Measurements from ENCODE around the gene LACTB. TPM values are rescaled to one million over a fixed set of nuclear protein-coding genes. Genes with fewer than 3 reads are reported as not detected.

The LACTB gene
- total RNA-seq, 1 donor from 2014 or later, result 34.7 TPM

DNA sequence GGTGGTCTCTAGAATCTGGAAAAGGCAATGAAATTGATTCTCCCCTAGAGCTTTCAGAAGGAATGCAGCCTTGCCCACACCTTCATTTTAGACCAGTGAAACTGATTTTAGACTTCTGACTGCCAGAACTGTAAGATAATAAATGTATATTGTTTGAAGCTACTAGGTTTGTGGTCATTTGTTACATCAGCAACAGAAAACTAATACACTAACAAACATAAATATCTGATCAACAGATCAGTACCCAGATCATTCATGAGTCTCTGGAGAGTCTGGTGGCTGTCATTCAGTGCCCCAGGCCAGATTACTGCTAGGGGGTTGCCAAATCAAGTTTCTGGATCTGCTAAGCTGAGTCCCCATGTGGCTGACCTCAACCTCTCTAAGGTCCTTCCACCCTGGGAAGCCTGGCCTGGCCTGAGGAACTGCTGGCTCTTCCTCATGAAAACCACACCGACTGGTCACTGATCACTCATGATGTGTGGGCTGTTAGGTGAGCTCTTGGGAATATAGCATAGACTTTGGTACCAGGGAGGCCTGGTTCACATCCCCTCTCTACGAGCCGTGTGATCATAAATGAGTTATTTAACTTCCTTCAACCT is 11.1 kb upstream of the LACTB start:
- ATAC-seq, result no peak

DNA sequence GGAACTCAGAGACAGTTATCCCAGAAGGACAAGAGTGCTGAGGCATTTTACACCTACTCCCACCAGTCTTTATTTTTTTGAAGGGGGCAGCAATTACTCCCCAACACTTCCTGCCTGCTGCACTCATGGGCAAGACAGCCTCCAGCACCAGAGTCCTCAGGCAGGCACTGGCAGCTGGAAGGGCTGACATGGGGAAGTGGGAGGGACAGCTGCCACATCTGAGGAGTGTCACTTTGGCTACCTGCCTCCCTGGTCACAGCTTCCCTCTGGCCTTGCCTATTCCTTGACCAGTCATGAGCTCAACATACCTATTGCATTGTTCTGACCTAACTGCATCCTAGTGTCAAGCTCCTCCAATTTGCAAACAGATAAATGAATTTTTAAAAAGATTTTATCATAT is 10.2 kb upstream of the LACTB start:
- Histone ChIP-seq H3K27me3 (ENCODE audit: low read depth) (no peaks in the 10 kb centered on the region), H3K36me3 (no peaks in the 10 kb centered on the region), H3K27ac (no peak overlapping the region), H3K4me3 (no peak overlapping the region), H3K9me3 (no peaks in the 10 kb centered on the region), H3K4me1 (peaks cover 5% of the 10 kb centered on the region)
- intact Hi-C loops (cut with DNase I), result no loop called here
- ATAC-seq (no peak), DNase-seq (no peak)
- no peak for TF ChIP-seq CTCF (IDR thresholded peaks at IDR 0.05)

More for the DNA sequence above, 11.1 kb upstream of the LACTB start:
- Histone ChIP-seq H3K27me3 (ENCODE audit: low read depth) (no peaks in the 10 kb centered on the region), H3K4me3 (no peak overlapping the region), H3K36me3 (no peaks in the 10 kb centered on the region), H3K4me1 (peaks cover 5% of the 10 kb centered on the region), H3K27ac (no peak overlapping the region), H3K9me3 (no peaks in the 10 kb centered on the region)
- no peak for TF ChIP-seq CTCF (IDR thresholded peaks at IDR 0.05)
- intact Hi-C loops (cut with DNase I), result no loop called here
- no peak for DNase-seq

GRCh38 chr15:63112871-63113270 is 8.8 kb upstream of the LACTB start:
- H3K4me1 ChIP-seq, result peaks cover 2% of the 10 kb centered on the region
- intact Hi-C loops (cut with DNase I), result no loop called here
- no peak overlapping the region for H3K27ac ChIP-seq
- H3K36me3 ChIP-seq, result no peaks in the 10 kb centered on the region
- H3K4me3 ChIP-seq, result no peak overlapping the region
- no peaks in the 10 kb centered on the region for H3K27me3 ChIP-seq (ENCODE audit: low read depth)
- ATAC-seq, result no peak
- TF ChIP-seq CTCF (IDR thresholded peaks at IDR 0.05), result no peak
- no peak for DNase-seq
- H3K9me3 ChIP-seq, result no peaks in the 10 kb centered on the region

- intact Hi-C loops (cut with DNase I), result no loop called here
- ATAC-seq, result no peak
- DNase-seq, result no peak
These were observed 7.2 kb upstream of the LACTB start for GRCh38 chr15:63114465-63114864.

GRCh38 chr15:63118854-63119253 is 2.8 kb upstream of the LACTB start:
- Histone ChIP-seq H3K36me3 (no peaks in the 10 kb centered on the region), H3K27ac (no peak overlapping the region), H3K4me3 (no peak overlapping the region), H3K9me3 (no peaks in the 10 kb centered on the region), H3K27me3 (ENCODE audit: low read depth) (no peaks in the 10 kb centered on the region), H3K4me1 (peaks cover 8% of the 10 kb centered on the region)
- DNase-seq, result no peak
- no peak for ATAC-seq
- no peak for TF ChIP-seq CTCF (IDR thresholded peaks at IDR 0.05)
- intact Hi-C loops (cut with DNase I), result no loop called here

More at GRCh38 chr15:63114465-63114864, 7.2 kb upstream of the LACTB start:
- Histone ChIP-seq H3K27me3 (ENCODE audit: low read depth) (no peaks in the 10 kb centered on the region), H3K4me1 (no peaks in the 10 kb centered on the region), H3K36me3 (no peaks in the 10 kb centered on the region), H3K9me3 (no peaks in the 10 kb centered on the region), H3K4me3 (no peak overlapping the region), H3K27ac (no peak overlapping the region)
- no peak for TF ChIP-seq CTCF (IDR thresholded peaks at IDR 0.05)
